Panc1 (cell line): Measurements from ENCODE around the gene RAP1GAP. TPM values are rescaled to one million over a fixed set of nuclear protein-coding genes. Genes with fewer than 3 reads are reported as not detected.
"Not testable (repeated sequence)": the region's sequence is repeated elsewhere in the genome, so short reads cannot be mapped to it uniquely, and the experiment has no call there.

Experiments used
- ATAC-seq: fragments of 200-7000 bp; cut with Tn5 transposase; 2 replicates; pipeline ENCODE4 v1.9.1; 2020; ENCODE audit warnings: mild to moderate bottlenecking, moderate library complexity
- BruUV-seq: library from RNA; stranded (reverse); fragments of 400-500 nt; replicated peaks from 2 replicates; lab custom pipeline; 2021; lab: Mats Ljungman, UMichigan
- CTCF ChIA-PET: fragments of 300-600 bp; sonication (Branson Sonifier 250); formaldehyde crosslinking; loops from one replicate; lab custom pipeline; 2022; ENCODE audit warnings: antibody characterized with exemption; lab: Charles Lee
- POLR2A ChIA-PET: fragments of 300-600 bp; sonication (Branson Sonifier 250); formaldehyde crosslinking; loops from one replicate; lab custom pipeline; 2022; ENCODE audit warnings: antibody characterized with exemption; lab: Charles Lee
- DNase-seq: peaks from one replicate; pipeline ENCODE4 v3.0.0-alpha.2; 2010; ENCODE audit warnings: low read depth, low spot score
- H3K27ac ChIP-seq: 2 replicates; pipeline ENCODE4 v1.5.1; 2011; ENCODE audit warnings: mild to moderate bottlenecking, low read length, inconsistent platforms
- H3K27me3 ChIP-seq: fragments of 200-500 bp; sonication (Bioruptor generic); 2 replicates; pipeline ENCODE4 v1.6.0; 2014; ENCODE audit warnings: low read length, inconsistent platforms; ENCODE audit not compliant: control insufficient read depth, insufficient read depth
- H3K36me3 ChIP-seq: fragments of 200-500 bp; sonication (Bioruptor generic); 2 replicates; pipeline ENCODE4 v1.5.1; 2014; ENCODE audit warnings: inconsistent platforms, mild to moderate bottlenecking, low read length, moderate library complexity; ENCODE audit not compliant: control insufficient read depth, insufficient read depth
- H3K4me1 ChIP-seq: 2 replicates; pipeline ENCODE4 v1.5.1; 2011; ENCODE audit warnings: inconsistent platforms, mild to moderate bottlenecking, low read length, moderate library complexity; ENCODE audit not compliant: control insufficient read depth, insufficient read depth
- H3K4me3 ChIP-seq, 2 experiments: 2 replicates each; pipeline ENCODE4 v1.5.1; 2011 to 2012; ENCODE audit warnings: low read depth in 2 of 2, low read length in 2 of 2, mild to moderate bottlenecking in 2 of 2, inconsistent platforms in 1 of 2, moderate library complexity in 1 of 2
- H3K9me3 ChIP-seq: fragments of 200-500 bp; sonication (Bioruptor generic); 2 replicates; pipeline ENCODE4 v1.5.1; 2014; ENCODE audit warnings: low read depth, mild to moderate bottlenecking, inconsistent platforms, low read length, moderate library complexity; ENCODE audit not compliant: control insufficient read depth, insufficient read depth
- CTCF ChIP-seq: fragments of 450-650 bp; IDR thresholded peaks from 2 replicates; pipeline ENCODE4 v1.5.1; 2017; ENCODE audit warnings: mild to moderate bottlenecking
- POLR2AphosphoS5 ChIP-seq: IDR thresholded peaks from 2 replicates; pipeline ENCODE4 v1.6.1; 2012; ENCODE audit warnings: mild to moderate bottlenecking, low read depth, low read length, moderate library complexity
- SIN3A ChIP-seq: IDR thresholded peaks from 2 replicates; pipeline ENCODE4 v1.6.1; 2012; ENCODE audit warnings: low read depth, mild to moderate bottlenecking, low read length, moderate library complexity, borderline replicate concordance; ENCODE audit not compliant: insufficient read depth
- TCF7L2 ChIP-seq: IDR thresholded peaks from 2 replicates; pipeline ENCODE4 v1.6.1; 2011; ENCODE audit warnings: mild to moderate bottlenecking, low read depth, low read length, inconsistent platforms
- in situ Hi-C: cut with HindIII; loops from 2 replicates; pipeline ENCODE4 v1.10.0; 2016; ENCODE audit warnings: low sequenced_read_pairs, low pct_unique_long_range_greater_than_20kb
- intact Hi-C: fragments of 100-400 bp; cut with micrococcal nuclease; formaldehyde crosslinking; loops from one replicate; pipeline ENCODE4 v1.10.0; 2022; ENCODE audit not compliant: unreplicated experiment
- total RNA-seq: library from RNA; stranded (reverse); gene quantifications from one replicate; pipeline ENCODE4 v1.2.1, GENCODE V29; 2021; ENCODE audit not compliant: unreplicated experiment
- TF ChIP-seq, protein P1 (sequence below), 2 experiments: IDR thresholded peaks; 2 replicates each; pipeline ENCODE4 v1.6.1; 2011 to 2012; ENCODE audit warnings: low read depth in 2 of 2, control low read depth in 1 of 2, low read length in 1 of 2, mild to moderate bottlenecking in 1 of 2, moderate library complexity in 1 of 2; ENCODE audit not compliant: insufficient read depth in 1 of 2

Gene RAP1GAP
- total RNA-seq, 1 experiment from 2014 or later, result 4.6 TPM

GRCh38 chr1:21674957-21675356 is 5.8 kb upstream of the RAP1GAP start:
- ChIA-PET CTCF (no interaction called here), POLR2A (no interaction called here)
- intact Hi-C loops (no loop called here), in situ Hi-C loops (no loop called here)
- H3K36me3 ChIP-seq, result no peaks in the 10 kb centered on the region
- H3K9me3 ChIP-seq, result no peaks in the 10 kb centered on the region
- TF ChIP-seq, protein P1, sequence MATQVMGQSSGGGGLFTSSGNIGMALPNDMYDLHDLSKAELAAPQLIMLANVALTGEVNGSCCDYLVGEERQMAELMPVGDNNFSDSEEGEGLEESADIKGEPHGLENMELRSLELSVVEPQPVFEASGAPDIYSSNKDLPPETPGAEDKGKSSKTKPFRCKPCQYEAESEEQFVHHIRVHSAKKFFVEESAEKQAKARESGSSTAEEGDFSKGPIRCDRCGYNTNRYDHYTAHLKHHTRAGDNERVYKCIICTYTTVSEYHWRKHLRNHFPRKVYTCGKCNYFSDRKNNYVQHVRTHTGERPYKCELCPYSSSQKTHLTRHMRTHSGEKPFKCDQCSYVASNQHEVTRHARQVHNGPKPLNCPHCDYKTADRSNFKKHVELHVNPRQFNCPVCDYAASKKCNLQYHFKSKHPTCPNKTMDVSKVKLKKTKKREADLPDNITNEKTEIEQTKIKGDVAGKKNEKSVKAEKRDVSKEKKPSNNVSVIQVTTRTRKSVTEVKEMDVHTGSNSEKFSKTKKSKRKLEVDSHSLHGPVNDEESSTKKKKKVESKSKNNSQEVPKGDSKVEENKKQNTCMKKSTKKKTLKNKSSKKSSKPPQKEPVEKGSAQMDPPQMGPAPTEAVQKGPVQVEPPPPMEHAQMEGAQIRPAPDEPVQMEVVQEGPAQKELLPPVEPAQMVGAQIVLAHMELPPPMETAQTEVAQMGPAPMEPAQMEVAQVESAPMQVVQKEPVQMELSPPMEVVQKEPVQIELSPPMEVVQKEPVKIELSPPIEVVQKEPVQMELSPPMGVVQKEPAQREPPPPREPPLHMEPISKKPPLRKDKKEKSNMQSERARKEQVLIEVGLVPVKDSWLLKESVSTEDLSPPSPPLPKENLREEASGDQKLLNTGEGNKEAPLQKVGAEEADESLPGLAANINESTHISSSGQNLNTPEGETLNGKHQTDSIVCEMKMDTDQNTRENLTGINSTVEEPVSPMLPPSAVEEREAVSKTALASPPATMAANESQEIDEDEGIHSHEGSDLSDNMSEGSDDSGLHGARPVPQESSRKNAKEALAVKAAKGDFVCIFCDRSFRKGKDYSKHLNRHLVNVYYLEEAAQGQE (IDR thresholded peaks at IDR 0.05; ENCODE audit: insufficient read depth in 1 of 2, low read depth in 2 of 2, low read length in 1 of 2), result no peak
- TF ChIP-seq TCF7L2, result no peak
- TF ChIP-seq SIN3A, result no peak
- TF ChIP-seq CTCF, result no peak
- no peak for TF ChIP-seq POLR2AphosphoS5
- no TSS peak for BruUV-seq
- no peak overlapping the region for H3K27ac ChIP-seq
- no peaks in the 10 kb centered on the region for H3K27me3 ChIP-seq
- H3K4me1 ChIP-seq, result peaks cover 10% of the 10 kb centered on the region
- DNase-seq, result no peak
- no peak overlapping the region for H3K4me3 ChIP-seq
- no peak for ATAC-seq

DNA sequence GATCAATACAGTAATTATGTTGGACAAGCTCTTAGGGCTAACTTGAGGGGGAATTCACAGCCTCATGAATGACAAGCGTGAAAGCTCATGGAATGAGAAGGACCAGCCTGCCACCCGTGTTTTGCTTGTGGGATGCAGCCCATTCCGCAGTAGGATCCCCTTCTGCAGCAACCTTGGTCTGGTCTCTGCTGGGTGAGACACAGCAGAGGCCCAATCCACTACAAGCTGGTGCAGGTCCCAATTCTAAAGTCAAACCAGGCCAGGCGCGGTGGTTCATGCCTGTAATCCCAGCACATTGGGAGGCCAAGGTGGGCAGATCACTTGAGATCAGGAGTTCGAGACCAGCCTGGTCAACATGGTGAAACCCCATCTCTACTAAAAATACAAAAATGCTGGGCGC is 4.7 kb upstream of the RAP1GAP start:
- POLR2A ChIA-PET, result interaction anchor here (0.7 kb wide), 1 partner anchor 9 kb away, joined by 4 read pairs; no protein-coding TSS in a partner anchor

GRCh38 chr1:21673277-21673780 is 4.2 kb upstream of the RAP1GAP start:
- intact Hi-C loops (no loop called here), in situ Hi-C loops (no loop called here)
- no peak for DNase-seq
- H3K36me3 ChIP-seq, result no peaks in the 10 kb centered on the region
- CTCF ChIA-PET, result no interaction called here
- H3K27ac ChIP-seq, result no peak overlapping the region
- no peaks in the 10 kb centered on the region for H3K9me3 ChIP-seq
- TF ChIP-seq POLR2AphosphoS5, result no peak
- TF ChIP-seq TCF7L2, result no peak
- no TSS peak for BruUV-seq
- POLR2A ChIA-PET, result no interaction called here
- peak; percentile 24; the same call in 1 of the 2 replicates for ATAC-seq
- H3K27me3 ChIP-seq, result no peaks in the 10 kb centered on the region
- H3K4me3 ChIP-seq, result no peak overlapping the region
- peaks cover 15% of the 10 kb centered on the region for H3K4me1 ChIP-seq

More for the DNA sequence above, 4.7 kb upstream of the RAP1GAP start:
- H3K36me3 ChIP-seq, CTCF ChIA-PET, intact Hi-C loops, H3K27me3 ChIP-seq, BruUV-seq, in situ Hi-C loops, H3K27ac ChIP-seq, ATAC-seq, DNase-seq, H3K9me3 ChIP-seq, H3K4me3 ChIP-seq: not testable (repeated sequence)
- peaks cover 15% of the 10 kb centered on the region for H3K4me1 ChIP-seq
